Mesenchymal stem cell (in vitro differentiated cells and primary cell): ENCODE results near the gene CLIC3.

Experiments
- DNase-seq: peaks from one replicate; pipeline ENCODE4 v3.0.0-alpha.2; 2013
- H2AFZ ChIP-seq: one replicate; pipeline ENCODE4 v1.6.1; 2013; ENCODE audit warnings: low read depth, mild to moderate bottlenecking, control low read depth, inconsistent platforms, low read length, moderate library complexity
- H2AK5ac ChIP-seq: 2 replicates; pipeline ENCODE4 v1.6.1; 2013; ENCODE audit warnings: low read length, moderate library complexity, mild to moderate bottlenecking, inconsistent platforms; ENCODE audit not compliant: severe bottlenecking
- H2BK120ac ChIP-seq: one replicate; pipeline ENCODE4 v1.6.1; 2013; ENCODE audit warnings: low read depth, mild to moderate bottlenecking, inconsistent platforms, low read length, moderate library complexity
- H2BK12ac ChIP-seq, 2 experiments: one replicate each; pipeline ENCODE4 v1.6.1; 2013; ENCODE audit warnings: inconsistent platforms in 2 of 2, low read length in 2 of 2, mild to moderate bottlenecking in 2 of 2, moderate library complexity in 2 of 2, control low read depth in 1 of 2
- H2BK15ac ChIP-seq: one replicate; pipeline ENCODE4 v1.6.1; 2013; ENCODE audit warnings: mild to moderate bottlenecking, low read depth, inconsistent platforms; ENCODE audit not compliant: poor library complexity, severe bottlenecking
- H2BK5ac ChIP-seq: 2 replicates; pipeline ENCODE4 v1.6.1; 2013; ENCODE audit warnings: low read depth, mild to moderate bottlenecking, low read length, control low read depth, inconsistent platforms; ENCODE audit not compliant: poor library complexity, severe bottlenecking
- H3K14ac ChIP-seq, 2 experiments: one replicate each; pipeline ENCODE4 v1.6.1; 2013; ENCODE audit warnings: inconsistent platforms in 2 of 2, low read length in 2 of 2, control low read depth in 1 of 2, mild to moderate bottlenecking in 1 of 2, moderate library complexity in 1 of 2
- H3K18ac ChIP-seq, 2 experiments: one replicate each; pipeline ENCODE4 v1.6.1; 2013; ENCODE audit warnings: inconsistent platforms in 2 of 2, low read length in 2 of 2, control low read depth in 1 of 2, low read depth in 1 of 2, mild to moderate bottlenecking in 1 of 2
- H3K23ac ChIP-seq, 2 experiments: one replicate each; pipeline ENCODE4 v1.6.1; 2013; ENCODE audit warnings: inconsistent platforms in 2 of 2, low read length in 2 of 2, mild to moderate bottlenecking in 2 of 2, moderate library complexity in 2 of 2, control low read depth in 1 of 2
- H3K27ac ChIP-seq: 2 replicates; pipeline ENCODE4 v1.5.1; 2013; ENCODE audit warnings: mild to moderate bottlenecking, moderate library complexity, low read length, control low read depth, inconsistent platforms; ENCODE audit not compliant: poor library complexity, severe bottlenecking
- H3K27me3 ChIP-seq, 2 experiments: 2 replicates each; pipeline versions ENCODE4 v1.6.1 to v1.7.0; 2013; ENCODE audit warnings: low read length in 2 of 2, mild to moderate bottlenecking in 2 of 2, moderate library complexity in 2 of 2, control low read depth in 1 of 2, inconsistent platforms in 1 of 2; ENCODE audit not compliant: control insufficient read depth in 1 of 2, insufficient read depth in 1 of 2
- H3K36me3 ChIP-seq, 2 experiments: 2 replicates each; pipeline versions ENCODE4 v1.6.1 to v1.7.0; 2013; ENCODE audit warnings: low read length in 2 of 2, control low read depth in 1 of 2, inconsistent platforms in 1 of 2, low read depth in 1 of 2, mild to moderate bottlenecking in 1 of 2; ENCODE audit not compliant: insufficient read depth in 2 of 2, control insufficient read depth in 1 of 2
- H3K4ac ChIP-seq, 2 experiments: one replicate each; pipeline ENCODE4 v1.6.1; 2013; ENCODE audit warnings: inconsistent platforms in 2 of 2, low read length in 2 of 2, mild to moderate bottlenecking in 2 of 2, moderate library complexity in 2 of 2, control low read depth in 1 of 2, low read depth in 1 of 2
- H3K4me1 ChIP-seq: 2 replicates; pipeline ENCODE4 v1.6.1; 2013; ENCODE audit warnings: low read depth, low read length, control low read depth; ENCODE audit not compliant: control insufficient read depth, insufficient read depth
- H3K4me2 ChIP-seq: 2 replicates; pipeline ENCODE4 v1.6.1; 2013; ENCODE audit warnings: low read length, mild to moderate bottlenecking, inconsistent platforms; ENCODE audit not compliant: poor library complexity, severe bottlenecking
- H3K4me3 ChIP-seq, 2 experiments: 2 replicates each; pipeline versions ENCODE4 v1.5.1 to v1.7.0; 2013; ENCODE audit warnings: low read length in 2 of 2, mild to moderate bottlenecking in 2 of 2, control low read depth in 1 of 2, low read depth in 1 of 2; ENCODE audit not compliant: insufficient read depth in 1 of 2
- H3K79me1 ChIP-seq: replicated peaks from 2 replicates; pipeline ENCODE4 v1.6.1; 2013; ENCODE audit warnings: mild to moderate bottlenecking, control low read depth, low read length, inconsistent platforms; ENCODE audit not compliant: poor library complexity, severe bottlenecking
- H3K9ac ChIP-seq: 2 replicates; pipeline ENCODE4 v1.7.0; 2013; ENCODE audit warnings: mild to moderate bottlenecking, low read length, moderate library complexity
- H3K9me3 ChIP-seq: 2 replicates; pipeline ENCODE4 v1.7.0; 2013; ENCODE audit warnings: mild to moderate bottlenecking, low read length; ENCODE audit not compliant: control insufficient read depth
- H4K8ac ChIP-seq: one replicate; pipeline ENCODE4 v1.6.1; 2013; ENCODE audit warnings: inconsistent platforms, mild to moderate bottlenecking, low read length, moderate library complexity
- H4K91ac ChIP-seq: one replicate; pipeline ENCODE4 v1.6.1; 2013; ENCODE audit warnings: mild to moderate bottlenecking, low read length, inconsistent platforms
- WGBS: methylation state at CpG from one replicate; pipeline ENCODE4 v1.1.7; 2013; ENCODE audit warnings: mixed read lengths; 5-methylcytosine and 5-hydroxymethylcytosine counted together

The CLIC3 gene

GRCh38 chr9:136985853-136986252, 10.5 kb downstream of the CLIC3 start:
- Histone ChIP-seq H3K36me3 (no peaks in the 10 kb centered on the region), H2BK12ac (no peak overlapping the region), H3K4me3 (no peak overlapping the region), H3K9me3 (no peaks in the 10 kb centered on the region), H2AFZ (no peak overlapping the region), H3K27me3 (peaks cover 37 to 40% of the 10 kb centered on the region in 2 experiments), H3K27ac (no peak overlapping the region), H4K91ac (no peak overlapping the region), H2AK5ac (no peak overlapping the region), H4K8ac (no peak overlapping the region), H2BK5ac (no peak overlapping the region), H2BK15ac (no peak overlapping the region), H3K79me1 (no peaks in the 10 kb centered on the region), H3K23ac (no peak overlapping the region), H3K4ac (no peak overlapping the region), H3K14ac (no peak overlapping the region), H3K9ac (no peak overlapping the region), H3K4me1 (peaks cover 16% of the 10 kb centered on the region), H2BK120ac (no peak overlapping the region), H3K18ac (no peak overlapping the region), H3K4me2 (no peak overlapping the region)
- 22% methylated on average over 30 of the region's 33 CpGs for WGBS
- DNase-seq = no peak

GRCh38 chr9:136985027-136985602, 11.3 kb downstream of the CLIC3 start:
- no peak overlapping the region for H3K27ac ChIP-seq
- peak overlapping the region; percentile 26 for H3K4me2 ChIP-seq
- no peaks in the 10 kb centered on the region for H3K36me3 ChIP-seq
- H3K18ac ChIP-seq = no peak overlapping the region
- peaks cover 37 to 40% of the 10 kb centered on the region in 2 experiments for H3K27me3 ChIP-seq
- H2BK15ac ChIP-seq = no peak overlapping the region
- 14% methylated on average over 44 of the region's 48 CpGs for WGBS
- peaks cover 16% of the 10 kb centered on the region for H3K4me1 ChIP-seq
- H3K4me3 ChIP-seq = no peak overlapping the region
- peak overlapping the region in 1 of 2 experiments; percentile 56 for H3K23ac ChIP-seq
- no peaks in the 10 kb centered on the region for H3K9me3 ChIP-seq
- no peak overlapping the region for H4K8ac ChIP-seq
- no peak overlapping the region for H2BK120ac ChIP-seq
- H3K9ac ChIP-seq = no peak overlapping the region
- H3K4ac ChIP-seq = no peak overlapping the region
- H4K91ac ChIP-seq = no peak overlapping the region
- no peak overlapping the region for H2BK12ac ChIP-seq
- H3K14ac ChIP-seq = peak overlapping the region in 1 of 2 experiments; percentile 69
- H2AK5ac ChIP-seq = no peak overlapping the region
- no peaks in the 10 kb centered on the region for H3K79me1 ChIP-seq
- no peak for DNase-seq
- no peak overlapping the region for H2AFZ ChIP-seq
- H2BK5ac ChIP-seq = no peak overlapping the region

- Histone ChIP-seq H3K14ac (no peak overlapping the region), H3K18ac (no peak overlapping the region), H3K27ac (no peak overlapping the region), H3K79me1 (no peaks in the 10 kb centered on the region), H2BK5ac (no peak overlapping the region), H3K4me3 (no peak overlapping the region), H3K9ac (no peak overlapping the region), H4K8ac (no peak overlapping the region), H3K9me3 (no peaks in the 10 kb centered on the region), H3K4ac (no peak overlapping the region), H3K4me2 (no peak overlapping the region), H2BK15ac (no peak overlapping the region), H2BK12ac (no peak overlapping the region), H3K4me1 (peaks cover 16% of the 10 kb centered on the region), H3K27me3 (peaks cover 37 to 45% of the 10 kb centered on the region in 2 experiments), H4K91ac (no peak overlapping the region), H3K36me3 (no peaks in the 10 kb centered on the region), H3K23ac (no peak overlapping the region), H2BK120ac (no peak overlapping the region), H2AFZ (no peak overlapping the region), H2AK5ac (no peak overlapping the region)
- no peak for DNase-seq
- 61% methylated on average over 26 of the region's 29 CpGs for WGBS
Observed at GRCh38 chr9:136984464-136985026, 11.8 kb downstream of the CLIC3 start.

- H2AK5ac ChIP-seq = no peak overlapping the region
- peaks cover 37 to 49% of the 10 kb centered on the region in 2 experiments for H3K27me3 ChIP-seq
- no peaks in the 10 kb centered on the region for H3K9me3 ChIP-seq
- H3K9ac ChIP-seq = no peak overlapping the region
- no peak overlapping the region for H2BK15ac ChIP-seq
- H3K14ac ChIP-seq = no peak overlapping the region
- H2BK5ac ChIP-seq = no peak overlapping the region
- H4K8ac ChIP-seq = no peak overlapping the region
- no peak overlapping the region for H3K18ac ChIP-seq
- no peak overlapping the region for H2BK12ac ChIP-seq
- H3K23ac ChIP-seq = no peak overlapping the region
- WGBS = 77% methylated on average over 10 of the region's 11 CpGs
- peaks cover 0 to 4% of the 10 kb centered on the region in 2 experiments for H3K36me3 ChIP-seq
- H2BK120ac ChIP-seq = no peak overlapping the region
- DNase-seq = no peak
- no peak overlapping the region for H4K91ac ChIP-seq
- H3K4me1 ChIP-seq = peaks cover 16% of the 10 kb centered on the region
- no peaks in the 10 kb centered on the region for H3K79me1 ChIP-seq
- H3K27ac ChIP-seq = no peak overlapping the region
- H2AFZ ChIP-seq = no peak overlapping the region
- no peak overlapping the region for H3K4ac ChIP-seq
- H3K4me2 ChIP-seq = no peak overlapping the region
- no peak overlapping the region for H3K4me3 ChIP-seq
Observed at GRCh38 chr9:136983656-136984314, 12.6 kb downstream of the CLIC3 start.
